MM.1S (cell line): ENCODE measurements around the gene TIGIT.

Experiments used
- DNase-seq: peaks from one replicate; pipeline ENCODE4 v3.0.0-alpha.2; 2015
- H2AFZ ChIP-seq: fragments of 300-600 bp; sonication (generic); 2 replicates; pipeline ENCODE4 v1.6.0; 2016; ENCODE audit warnings: antibody characterized with exemption, low read length
- H3F3A ChIP-seq: fragments of 300-600 bp; sonication (generic); 2 replicates; pipeline ENCODE4 v1.6.1; 2016; ENCODE audit warnings: mild to moderate bottlenecking, antibody characterized with exemption, low read length, moderate library complexity, mixed read lengths; ENCODE audit not compliant: insufficient read depth
- H3K27ac ChIP-seq: fragments of 300-600 bp; sonication (generic); 2 replicates; pipeline ENCODE4 v1.5.1; 2016; ENCODE audit warnings: mild to moderate bottlenecking, low read length
- H3K27me3 ChIP-seq: fragments of 300-600 bp; sonication (generic); replicated peaks from 2 replicates; pipeline ENCODE4 v1.6.0; 2016; ENCODE audit warnings: low read length; ENCODE audit not compliant: insufficient read depth
- H3K36me3 ChIP-seq: fragments of 300-600 bp; sonication (generic); replicated peaks from 2 replicates; pipeline ENCODE4 v1.6.1; 2016; ENCODE audit warnings: mild to moderate bottlenecking, low read length, mixed read lengths; ENCODE audit not compliant: insufficient read depth
- H3K4me1 ChIP-seq: fragments of 300-600 bp; sonication (generic); 2 replicates; pipeline ENCODE4 v1.6.1; 2016; ENCODE audit warnings: low read length, mixed read lengths
- H3K4me2 ChIP-seq: fragments of 300-600 bp; sonication (generic); 2 replicates; pipeline ENCODE4 v1.6.0; 2016; ENCODE audit warnings: low read depth, low read length
- H3K4me3 ChIP-seq: fragments of 300-600 bp; sonication (generic); 2 replicates; pipeline ENCODE4 v1.5.1; 2016; ENCODE audit warnings: low read length, mixed read lengths
- H3K79me2 ChIP-seq: fragments of 300-600 bp; sonication (generic); 2 replicates; pipeline ENCODE4 v1.6.1; 2016; ENCODE audit warnings: mixed run types, low read length, mixed read lengths
- H3K9ac ChIP-seq: fragments of 300-600 bp; sonication (generic); 2 replicates; pipeline ENCODE4 v1.6.1; 2016; ENCODE audit warnings: low read length, mixed read lengths
- H3K9me2 ChIP-seq: fragments of 300-600 bp; sonication (generic); replicated peaks from 2 replicates; pipeline ENCODE4 v1.6.1; 2016; ENCODE audit warnings: mild to moderate bottlenecking, low read length, mixed read lengths; ENCODE audit not compliant: insufficient read depth
- H3K9me3 ChIP-seq: fragments of 300-600 bp; sonication (generic); replicated peaks from 2 replicates; pipeline ENCODE4 v1.6.1; 2016; ENCODE audit warnings: mild to moderate bottlenecking, low read length, mixed read lengths; ENCODE audit not compliant: insufficient read depth
- H4K20me1 ChIP-seq: fragments of 300-600 bp; sonication (generic); 2 replicates; pipeline ENCODE4 v1.6.1; 2016; ENCODE audit warnings: mild to moderate bottlenecking, low read length, moderate library complexity, mixed read lengths; ENCODE audit not compliant: insufficient read depth
- CTCF ChIP-seq: fragments of 300-600 bp; sonication (generic); IDR thresholded peaks from 2 replicates; pipeline ENCODE4 v1.5.1; 2016; ENCODE audit warnings: antibody characterized with exemption, low read length, mixed read lengths
- EZH2 ChIP-seq: fragments of 300-600 bp; sonication (generic); optimal IDR thresholded peaks from 2 replicates; pipeline ENCODE3; 2017; ENCODE audit warnings: low read depth, mild to moderate bottlenecking, antibody characterized with exemption, low read length, mixed read lengths
- EZH2phosphoT487 ChIP-seq: fragments of 300-600 bp; sonication (generic); IDR thresholded peaks from 2 replicates; pipeline ENCODE4 v1.6.1; 2018; ENCODE audit warnings: antibody characterized with exemption, low read length

Gene TIGIT

GRCh38 chr3:114336857-114337256, 43.0 kb downstream of the TIGIT start:
- Histone ChIP-seq H3K9me2 (no peaks in the 10 kb centered on the region), H3K27me3 (no peaks in the 10 kb centered on the region), H2AFZ (no peak overlapping the region), H3K9me3 (no peaks in the 10 kb centered on the region), H3F3A (peaks cover 6% of the 10 kb centered on the region), H4K20me1 (no peaks in the 10 kb centered on the region), H3K36me3 (no peaks in the 10 kb centered on the region), H3K79me2 (no peaks in the 10 kb centered on the region), H3K4me3 (no peak overlapping the region), H3K4me1 (peaks cover 22% of the 10 kb centered on the region), H3K4me2 (no peak overlapping the region), H3K27ac (no peak overlapping the region), H3K9ac (no peak overlapping the region)
- no peak for TF ChIP-seq EZH2
- TF ChIP-seq EZH2phosphoT487: no peak
- no peak for TF ChIP-seq CTCF
- DNase-seq: no peak

- Histone ChIP-seq H3K9ac (no peak overlapping the region), H3K4me2 (peak overlapping the region; percentile 48; the same call in 1 of the 2 replicates), H3K9me2 (no peaks in the 10 kb centered on the region), H3K36me3 (no peaks in the 10 kb centered on the region), H3K4me3 (no peak overlapping the region), H3K27me3 (no peaks in the 10 kb centered on the region), H3K9me3 (no peaks in the 10 kb centered on the region), H3K27ac (no peak overlapping the region), H3K79me2 (no peaks in the 10 kb centered on the region), H3F3A (no peaks in the 10 kb centered on the region), H4K20me1 (no peaks in the 10 kb centered on the region), H2AFZ (no peak overlapping the region), H3K4me1 (peaks cover 8% of the 10 kb centered on the region; the same call in 1 of the 2 replicates)
- DNase-seq: peak; percentile 39
- TF ChIP-seq EZH2phosphoT487: no peak
- no peak for TF ChIP-seq EZH2
- TF ChIP-seq CTCF: no peak
Observed at GRCh38 chr3:114338651-114339357, 45.0 kb downstream of the TIGIT start.

GRCh38 chr3:114344492-114344891, 50.7 kb downstream of the TIGIT start:
- Histone ChIP-seq H4K20me1 (no peaks in the 10 kb centered on the region), H3K9ac (no peak overlapping the region)

More at GRCh38 chr3:114344492-114344891, 50.7 kb downstream of the TIGIT start:
- no peaks in the 10 kb centered on the region for H3K4me1 ChIP-seq
- H3K36me3 ChIP-seq: no peaks in the 10 kb centered on the region
- H3F3A ChIP-seq: no peaks in the 10 kb centered on the region
- no peaks in the 10 kb centered on the region for H3K79me2 ChIP-seq
- H3K9me2 ChIP-seq: no peaks in the 10 kb centered on the region
- no peaks in the 10 kb centered on the region for H3K27me3 ChIP-seq
- H2AFZ ChIP-seq: no peak overlapping the region
- no peak overlapping the region for H3K4me2 ChIP-seq
- H3K4me3 ChIP-seq: no peak overlapping the region
- no peak for TF ChIP-seq EZH2
- no peak for TF ChIP-seq CTCF
- no peak for TF ChIP-seq EZH2phosphoT487
- no peak overlapping the region for H3K27ac ChIP-seq
- no peaks in the 10 kb centered on the region for H3K9me3 ChIP-seq
- no peak for DNase-seq
